Breast epithelium (tissue), 4 donors: ENCODE measurements around the gene PARD3B. TPM values are rescaled to one million over a fixed set of nuclear protein-coding genes. Genes with fewer than 3 reads are reported as not detected.

ENCODE experiments used
- DNase-seq, 2 donors: peaks; one replicate each; pipeline ENCODE4 v3.0.0-alpha.2; 2019; ENCODE audit warnings: low spot score in 2 of 2
- H3K27ac ChIP-seq, 2 donors: fragments of 200-600 bp; sonication (generic) in 1 of 2; one replicate each; pipeline ENCODE4 v1.5.1; 2016 to 2019; ENCODE audit warnings: mild to moderate bottlenecking in 1 of 2
- H3K27me3 ChIP-seq, 2 donors: fragments of 200-600 bp; sonication (generic) in 1 of 2; one replicate each; pipeline versions ENCODE4 v1.5.1 to v1.6.0; 2017 to 2019; ENCODE audit warnings: control low read depth in 1 of 2, mild to moderate bottlenecking in 1 of 2
- H3K36me3 ChIP-seq: fragments of 200-600 bp; one replicate; pipeline ENCODE4 v1.5.1; 2019
- H3K4me1 ChIP-seq, 2 donors: fragments of 200-600 bp; sonication (generic); one replicate each; pipeline ENCODE4 v1.5.1; 2016 to 2019; ENCODE audit warnings: control low read depth in 1 of 2
- H3K4me3 ChIP-seq, 3 donors: fragments of 200-600 bp; sonication (generic); 1 replicate in 2 of 3; 2 replicates in 1 of 3; pipeline ENCODE4 v1.5.1; 2016 to 2019; ENCODE audit warnings: mild to moderate bottlenecking in 3 of 3, moderate library complexity in 2 of 3
- H3K9me3 ChIP-seq, 2 donors: fragments of 200-600 bp; sonication (generic) in 1 of 2; one replicate each; pipeline ENCODE4 v1.5.1; 2016 to 2019; ENCODE audit warnings: control low read depth in 1 of 2
- POLR2A ChIP-seq: fragments of 450-650 bp; IDR thresholded peaks from one replicate; pipeline ENCODE4 v1.6.1; 2016; ENCODE audit warnings: antibody characterized with exemption, mild to moderate bottlenecking, moderate library complexity
- POLR2AphosphoS5 ChIP-seq, 3 donors: sonication (generic); formaldehyde crosslinking; IDR thresholded peaks; one replicate each; pipeline ENCODE4 v1.6.1; 2017; ENCODE audit warnings: antibody characterized with exemption in 3 of 3
- intact Hi-C: fragments of 100-400 bp; cut with DNase I; formaldehyde crosslinking; loops from one replicate; pipeline ENCODE4 v1.15.1; 2023; ENCODE audit warnings: low total_unique reads
- total RNA-seq, 3 donors: library from RNA; depleted of rRNA; stranded (reverse); fragments of >200 nt; gene quantifications; one replicate each; pipeline ENCODE4 v1.1.0, GENCODE V29; 2016
- TF ChIP-seq, protein P1 (sequence below), 3 donors: fragments of 450-650 bp; IDR thresholded peaks; one replicate each; pipeline ENCODE4 v1.5.1; 2016 to 2017; ENCODE audit warnings: antibody characterized with exemption in 3 of 3, mild to moderate bottlenecking in 3 of 3, moderate library complexity in 3 of 3

The PARD3B gene
- total RNA-seq, 3 donors from 2014 or later, result 24.6 to 66.2 (median 25.9) TPM

DNA sequence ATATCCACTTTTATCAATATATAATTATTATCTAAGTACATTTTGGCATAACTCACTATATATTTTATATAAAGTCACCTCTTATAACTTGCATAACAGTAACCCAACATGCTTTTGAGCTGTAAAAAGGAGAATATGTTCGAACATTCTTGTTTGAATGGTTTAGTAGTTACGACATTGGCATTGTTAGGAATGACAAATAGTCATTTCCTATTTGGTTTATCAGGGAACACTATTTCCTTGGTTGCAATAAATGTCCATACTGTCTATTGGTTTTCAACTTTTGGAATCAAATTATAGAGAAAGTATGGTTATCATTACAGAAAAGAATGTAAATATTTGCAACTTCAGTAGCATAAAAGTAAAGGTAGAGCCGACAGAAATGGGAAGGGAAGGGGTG, 124.1 kb downstream of the PARD3B start:
- DNase-seq, result no peak
- no peaks in the 10 kb centered on the region for H3K27me3 ChIP-seq
- H3K36me3 ChIP-seq, result no peaks in the 10 kb centered on the region
- intact Hi-C loops, result no loop called here
- H3K4me3 ChIP-seq, result no peak overlapping the region
- peaks cover 0 to 5% of the 10 kb centered on the region in 2 donors for H3K4me1 ChIP-seq
- TF ChIP-seq POLR2A, result no peak
- TF ChIP-seq POLR2AphosphoS5 (IDR thresholded peaks at IDR 0.05), result no peak
- TF ChIP-seq, protein P1, sequence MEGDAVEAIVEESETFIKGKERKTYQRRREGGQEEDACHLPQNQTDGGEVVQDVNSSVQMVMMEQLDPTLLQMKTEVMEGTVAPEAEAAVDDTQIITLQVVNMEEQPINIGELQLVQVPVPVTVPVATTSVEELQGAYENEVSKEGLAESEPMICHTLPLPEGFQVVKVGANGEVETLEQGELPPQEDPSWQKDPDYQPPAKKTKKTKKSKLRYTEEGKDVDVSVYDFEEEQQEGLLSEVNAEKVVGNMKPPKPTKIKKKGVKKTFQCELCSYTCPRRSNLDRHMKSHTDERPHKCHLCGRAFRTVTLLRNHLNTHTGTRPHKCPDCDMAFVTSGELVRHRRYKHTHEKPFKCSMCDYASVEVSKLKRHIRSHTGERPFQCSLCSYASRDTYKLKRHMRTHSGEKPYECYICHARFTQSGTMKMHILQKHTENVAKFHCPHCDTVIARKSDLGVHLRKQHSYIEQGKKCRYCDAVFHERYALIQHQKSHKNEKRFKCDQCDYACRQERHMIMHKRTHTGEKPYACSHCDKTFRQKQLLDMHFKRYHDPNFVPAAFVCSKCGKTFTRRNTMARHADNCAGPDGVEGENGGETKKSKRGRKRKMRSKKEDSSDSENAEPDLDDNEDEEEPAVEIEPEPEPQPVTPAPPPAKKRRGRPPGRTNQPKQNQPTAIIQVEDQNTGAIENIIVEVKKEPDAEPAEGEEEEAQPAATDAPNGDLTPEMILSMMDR (IDR thresholded peaks at IDR 0.05), result no peak
- no peaks in the 10 kb centered on the region for H3K9me3 ChIP-seq
- no peak overlapping the region for H3K27ac ChIP-seq

DNA sequence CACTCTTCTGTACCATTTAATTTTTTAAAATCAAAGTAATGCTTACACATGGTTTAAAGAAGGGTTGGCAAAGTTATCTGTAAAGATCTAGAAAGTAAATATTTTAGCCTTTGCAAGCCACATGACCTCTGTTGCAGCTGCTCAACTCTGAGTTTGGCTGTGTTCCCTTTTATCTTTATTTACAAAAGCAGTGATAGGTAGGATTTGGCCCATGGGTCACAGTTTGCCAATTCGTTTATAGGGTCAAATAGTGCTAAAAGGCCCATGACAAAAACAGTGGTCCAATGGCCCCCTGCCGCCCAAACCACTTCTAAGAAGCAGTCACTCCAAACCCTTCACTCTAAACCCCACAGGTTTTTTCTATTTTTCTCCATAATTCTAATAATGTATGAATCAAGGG, 124.8 kb downstream of the PARD3B start:
- Histone ChIP-seq H3K27me3 (no peaks in the 10 kb centered on the region), H3K9me3 (no peaks in the 10 kb centered on the region), H3K27ac (no peak overlapping the region), H3K4me3 (no peak overlapping the region), H3K4me1 (no peaks in the 10 kb centered on the region), H3K36me3 (no peaks in the 10 kb centered on the region)
- no peak for DNase-seq
- TF ChIP-seq POLR2AphosphoS5 (IDR thresholded peaks at IDR 0.05) (no peak), POLR2A (no peak)
- TF ChIP-seq, protein P1 (IDR thresholded peaks at IDR 0.05), result no peak
- intact Hi-C loops, result no loop called here

DNA sequence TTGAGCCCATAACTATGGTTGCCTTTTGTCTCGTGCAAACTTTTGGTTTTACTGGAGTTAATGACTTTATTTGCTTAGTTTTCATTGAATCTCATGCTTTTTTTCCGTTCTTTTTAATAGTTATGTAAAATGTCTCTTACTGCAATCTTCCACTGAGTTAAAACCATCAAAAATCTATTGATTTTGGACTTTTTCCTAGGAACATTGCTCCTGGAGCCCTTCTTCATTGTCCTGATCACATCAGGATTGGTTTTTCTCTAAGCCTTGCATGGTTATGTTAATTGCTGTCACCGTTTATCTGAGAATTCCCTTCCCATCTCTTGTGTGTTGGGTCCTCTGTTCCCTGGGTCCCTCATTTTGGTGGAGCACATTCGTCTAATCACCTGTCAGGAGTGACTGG, 125.5 kb downstream of the PARD3B start:
- TF ChIP-seq POLR2A, result no peak
- TF ChIP-seq POLR2AphosphoS5 (IDR thresholded peaks at IDR 0.05), result no peak
- TF ChIP-seq, protein P1 (IDR thresholded peaks at IDR 0.05), result no peak
- H3K27me3 ChIP-seq, result no peaks in the 10 kb centered on the region
- no peak overlapping the region for H3K27ac ChIP-seq
- no peaks in the 10 kb centered on the region for H3K36me3 ChIP-seq
- no peaks in the 10 kb centered on the region for H3K9me3 ChIP-seq
- no peak overlapping the region for H3K4me3 ChIP-seq
- intact Hi-C loops, result no loop called here
- no peaks in the 10 kb centered on the region for H3K4me1 ChIP-seq
- DNase-seq, result no peak

DNA sequence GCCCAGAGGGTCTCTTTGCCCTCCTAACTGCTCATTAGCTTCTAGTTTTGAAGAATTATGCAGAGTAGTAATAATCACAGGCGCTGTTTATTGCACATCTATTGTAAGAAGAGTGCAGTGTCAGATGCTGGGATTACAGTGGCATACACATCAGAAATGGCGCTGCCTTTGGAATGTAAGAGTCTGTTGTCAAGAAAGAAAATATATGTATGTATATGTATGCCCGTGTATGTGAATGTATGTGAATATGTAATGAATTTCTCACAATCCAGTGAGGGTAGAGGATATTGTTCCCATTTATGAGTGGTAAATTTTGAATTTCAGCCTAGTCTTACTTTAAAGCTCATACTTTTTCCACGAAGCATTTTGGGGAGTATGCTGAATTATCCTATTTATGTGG, 127.5 kb downstream of the PARD3B start:
- no peak for DNase-seq
- intact Hi-C loops, result no loop called here
- H3K4me3 ChIP-seq, result no peak overlapping the region
- no peak overlapping the region for H3K27ac ChIP-seq
- H3K4me1 ChIP-seq, result no peaks in the 10 kb centered on the region
- no peaks in the 10 kb centered on the region for H3K36me3 ChIP-seq
- TF ChIP-seq POLR2AphosphoS5 (IDR thresholded peaks at IDR 0.05) (no peak), POLR2A (no peak)
- TF ChIP-seq, protein P1 (IDR thresholded peaks at IDR 0.05), result no peak
- H3K9me3 ChIP-seq, result no peaks in the 10 kb centered on the region
- no peaks in the 10 kb centered on the region for H3K27me3 ChIP-seq

DNA sequence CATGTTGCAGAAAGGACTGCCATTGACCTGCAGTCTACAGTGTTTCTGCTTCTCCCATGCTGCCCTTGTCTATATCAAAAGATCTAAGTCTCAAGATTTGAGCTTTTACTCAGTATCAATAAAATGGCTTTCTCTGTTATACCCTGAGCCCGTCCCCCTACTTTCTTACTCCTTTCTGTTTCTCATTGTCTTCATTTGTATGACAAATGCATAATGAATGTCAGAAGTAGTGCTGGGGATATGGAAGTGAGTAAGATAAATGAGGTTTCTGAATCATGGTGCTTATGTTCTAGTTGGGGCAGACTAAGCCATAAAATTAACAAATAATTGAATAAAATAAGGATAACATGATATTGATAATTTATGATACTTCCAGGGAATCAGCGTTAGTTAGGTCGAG, 128.6 kb downstream of the PARD3B start:
- TF ChIP-seq POLR2A (no peak), POLR2AphosphoS5 (IDR thresholded peaks at IDR 0.05) (no peak)
- TF ChIP-seq, protein P1 (IDR thresholded peaks at IDR 0.05), result no peak
- intact Hi-C loops, result no loop called here
- H3K4me3 ChIP-seq, result no peak overlapping the region
- H3K27me3 ChIP-seq, result no peaks in the 10 kb centered on the region
- H3K9me3 ChIP-seq, result no peaks in the 10 kb centered on the region
- H3K4me1 ChIP-seq, result no peaks in the 10 kb centered on the region
- H3K27ac ChIP-seq, result no peak overlapping the region
- H3K36me3 ChIP-seq, result no peaks in the 10 kb centered on the region
- DNase-seq, result no peak
